ENCODE results near the gene ANKUB1.
"Not testable (repeated sequence)": the region's sequence is repeated elsewhere in the genome, so short reads cannot be mapped to it uniquely, and the experiment has no call there.

Gene ANKUB1, protein sequence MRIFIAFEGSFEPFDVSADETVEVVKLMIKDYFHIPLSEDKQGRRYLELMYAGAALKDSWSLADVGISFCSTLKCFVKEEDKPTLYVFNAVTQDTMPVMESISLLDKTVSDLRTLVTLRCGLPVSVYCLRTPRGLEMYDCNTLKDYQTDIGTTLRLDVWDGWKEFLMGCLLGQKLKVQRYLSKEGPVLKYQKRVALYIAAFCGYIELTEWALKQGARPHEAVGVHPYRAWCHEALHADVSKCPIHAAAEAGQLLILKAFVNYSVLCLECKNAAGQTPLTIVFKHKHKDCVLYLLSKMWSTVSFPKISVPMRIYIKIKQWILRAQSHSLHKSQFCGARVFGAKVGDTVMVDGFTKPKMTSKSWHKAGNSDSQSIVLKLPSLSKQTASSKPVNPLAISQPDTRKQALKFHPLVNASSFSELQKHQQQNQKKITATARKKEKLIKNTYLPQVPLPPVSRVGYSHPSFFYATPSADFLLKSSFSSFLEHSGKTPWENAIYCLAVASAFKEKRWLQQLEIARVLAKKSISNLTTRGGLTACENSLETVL

DNA sequence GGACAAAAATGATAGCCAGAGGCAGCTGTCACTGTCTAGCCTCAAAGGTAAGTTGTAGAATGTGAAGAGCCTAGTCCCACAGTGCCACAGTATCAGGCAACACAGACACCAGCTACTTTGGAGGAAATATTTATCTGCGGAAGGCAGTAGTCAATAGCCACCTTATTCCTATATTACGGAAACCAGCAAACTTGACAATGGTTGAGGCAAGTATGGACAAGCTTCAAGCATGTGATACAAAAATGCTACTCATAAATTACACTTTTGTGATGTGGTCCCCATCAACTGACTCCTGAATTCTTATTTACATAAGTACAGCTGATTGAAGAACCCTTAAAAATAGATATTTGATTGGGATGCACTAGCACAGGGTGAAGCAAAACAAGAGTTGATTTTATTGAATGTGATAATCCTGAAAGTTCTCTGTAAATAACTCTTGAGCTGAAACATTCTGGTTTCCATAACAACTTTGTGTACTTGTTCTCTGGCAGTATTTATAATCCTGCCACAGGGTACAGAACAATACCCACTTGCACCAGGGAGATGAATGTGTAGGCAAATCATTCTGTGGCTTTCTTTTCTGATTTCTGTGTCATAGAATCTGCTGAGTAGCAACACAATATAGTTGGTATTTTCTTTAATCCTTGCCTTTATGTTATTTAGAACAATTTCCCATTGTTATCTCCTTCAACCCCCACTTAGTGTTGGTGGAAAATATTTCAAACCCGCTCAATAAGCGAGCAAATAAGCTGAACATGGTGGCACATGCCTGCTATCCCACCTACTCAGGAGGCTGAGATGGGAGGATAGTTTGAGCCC lies at the start of gene ANKUB1:
ANKUB1 (minus strand) TSS at position 103 of the 819 bp plus-strand sequence. CDS start 188 bp downstream, outside the sequence.
- no peak for DNase-seq

DNA sequence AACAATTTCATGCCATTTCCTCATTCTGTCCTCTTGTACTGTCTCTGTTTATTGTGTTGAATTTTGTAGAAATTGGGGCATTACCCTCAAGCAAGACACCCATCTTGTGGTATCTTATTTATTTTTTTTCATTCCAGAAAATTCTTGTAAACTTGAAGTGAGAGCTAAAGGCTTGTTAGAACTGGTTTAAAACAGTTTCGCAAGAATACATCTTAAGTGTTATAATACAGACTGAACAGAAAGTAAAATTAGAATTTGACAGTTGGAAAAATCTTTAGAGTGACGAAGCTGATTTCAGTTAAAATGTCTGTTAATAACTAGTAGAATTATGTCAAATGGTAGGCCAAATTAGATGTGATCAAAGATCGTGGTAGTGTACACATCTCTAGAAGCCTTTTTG lies 47.5 kb upstream of the ANKUB1 start:
- no peak for DNase-seq

DNA sequence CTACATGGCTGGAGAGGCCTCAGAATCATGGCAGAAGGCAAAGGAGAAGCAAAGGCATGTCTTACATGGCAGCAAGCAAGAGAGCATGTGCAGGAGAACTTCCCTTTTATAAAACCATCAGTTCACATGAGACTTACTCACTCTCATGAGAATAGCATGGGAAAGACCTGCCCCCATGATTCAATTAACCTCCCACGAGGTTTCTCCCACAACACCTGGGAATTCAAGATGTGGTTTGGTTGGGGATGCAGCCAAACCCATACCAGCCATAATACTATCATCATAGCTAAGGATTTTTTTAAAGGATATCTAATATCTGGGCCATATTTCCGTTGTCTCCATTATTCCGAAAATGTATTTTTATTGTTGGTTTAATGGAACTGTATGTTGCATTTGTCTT lies 47.1 kb upstream of the ANKUB1 start:
- not testable (repeated sequence) for DNase-seq

DNA sequence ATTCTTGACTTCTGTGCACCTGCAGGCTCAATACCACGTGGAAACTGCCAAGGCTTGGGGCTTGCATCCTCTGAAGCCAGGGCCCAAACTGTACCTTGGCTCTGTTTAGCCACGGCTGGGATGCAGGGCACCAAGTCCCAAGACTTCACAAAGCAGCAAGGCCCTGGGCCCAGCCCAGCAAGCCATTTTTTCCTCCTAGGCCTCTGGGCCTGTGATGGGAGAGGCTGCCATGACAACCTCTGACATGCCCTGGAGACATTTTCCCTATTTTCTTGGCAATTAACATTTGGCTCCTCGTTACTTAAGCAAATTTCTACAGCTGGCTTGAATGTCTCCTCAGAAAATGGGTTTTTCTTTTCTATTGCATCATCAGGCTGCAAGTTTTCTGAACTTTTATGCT lies 46.1 kb upstream of the ANKUB1 start:
- DNase-seq = not testable (repeated sequence)

DNA sequence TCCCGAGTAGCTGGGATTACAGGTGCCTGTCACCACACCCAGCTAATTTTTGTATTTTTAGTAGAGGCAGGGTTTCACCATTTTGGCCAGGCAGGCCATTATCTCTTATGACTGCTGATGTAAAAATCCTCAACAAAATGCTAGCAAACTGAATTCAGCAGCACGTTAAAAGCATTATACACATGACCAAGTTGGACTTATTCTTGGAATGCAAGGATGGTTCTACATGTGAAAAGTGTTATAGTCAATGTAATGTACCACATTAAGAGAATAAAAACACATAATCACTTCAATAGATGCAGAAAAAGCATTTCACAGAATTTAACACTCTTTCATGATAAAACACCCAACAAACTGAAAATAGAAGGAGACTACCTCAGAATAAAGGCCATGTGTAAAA lies 40.9 kb upstream of the ANKUB1 start:
- DNase-seq = no peak

DNA sequence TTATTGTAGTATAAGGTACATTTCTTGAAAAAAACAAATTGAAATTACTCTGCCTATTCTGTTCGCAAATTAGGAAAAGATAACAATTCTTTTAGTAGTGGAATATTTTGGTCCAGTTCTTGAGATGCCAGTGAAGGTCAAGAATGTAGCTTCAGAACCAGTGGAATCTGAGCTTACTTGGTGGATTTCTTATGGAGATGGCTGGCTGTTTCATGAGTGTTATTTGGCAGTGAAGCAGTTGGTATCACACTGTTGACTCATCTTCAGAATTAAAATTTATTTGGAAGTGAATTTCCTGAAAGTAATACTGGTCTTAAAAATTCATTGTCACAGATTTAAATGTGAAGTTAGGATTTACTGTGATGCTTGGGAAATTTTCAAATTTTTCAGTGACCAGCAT lies 39.7 kb upstream of the ANKUB1 start:
- DNase-seq = no peak

DNA sequence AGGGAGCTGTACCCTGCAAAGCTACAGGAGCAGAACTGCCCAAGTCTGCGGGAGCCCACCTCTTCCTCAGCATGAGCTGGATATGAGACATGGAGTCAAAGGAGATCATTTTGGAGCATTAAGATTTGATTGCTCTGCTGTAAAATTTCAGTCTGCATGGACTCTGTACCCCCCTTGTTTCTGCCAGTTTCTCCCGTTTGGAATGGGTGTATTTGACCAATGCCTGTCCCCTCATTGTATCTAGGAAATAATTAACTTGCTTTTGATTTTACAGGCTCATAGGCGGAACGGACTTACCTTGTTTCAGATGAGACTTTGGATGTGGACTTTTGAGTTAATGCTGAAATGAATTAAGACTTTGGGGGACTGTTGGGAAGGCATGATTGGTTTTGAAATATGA lies 39.0 kb upstream of the ANKUB1 start:
- no peak for DNase-seq

DNA sequence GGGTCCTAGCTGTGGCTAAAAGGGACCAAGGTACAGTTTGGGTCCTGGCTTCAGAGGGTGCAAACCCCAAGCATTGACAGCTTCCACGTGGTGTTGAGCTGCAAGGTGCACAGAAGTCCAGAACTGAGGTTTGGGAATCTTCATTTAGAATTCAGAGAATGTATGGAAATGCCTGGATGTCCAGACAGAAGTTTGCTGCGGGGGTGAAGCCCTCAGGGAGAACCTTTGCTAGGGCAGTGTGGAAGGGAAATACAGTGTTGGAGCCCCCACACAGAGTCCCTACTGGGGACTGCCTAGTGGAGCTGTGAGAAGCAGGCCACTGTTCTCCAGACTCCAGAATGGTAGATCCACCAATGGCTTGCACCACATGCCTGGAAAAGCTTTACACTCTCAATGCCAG lies 38.5 kb upstream of the ANKUB1 start:
- no peak for DNase-seq

DNA sequence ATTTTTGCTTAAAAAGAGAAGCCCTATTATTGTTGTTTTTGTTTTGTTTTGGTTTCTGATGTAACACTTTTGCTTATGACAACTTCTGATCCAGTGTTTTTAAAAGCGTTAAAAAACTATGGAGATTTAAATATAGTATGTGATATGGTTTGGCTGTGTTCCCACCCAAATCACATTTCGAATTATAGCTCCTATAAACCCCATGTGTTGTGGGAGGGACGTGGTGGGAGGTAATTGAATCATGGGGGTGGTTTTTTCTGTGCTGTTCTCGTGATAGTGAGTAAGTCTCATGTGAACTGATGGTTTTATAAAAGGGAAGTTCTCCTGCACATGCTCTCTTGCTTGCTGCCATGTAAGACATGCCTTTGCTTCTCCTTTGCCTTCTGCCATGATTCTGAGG lies 37.3 kb upstream of the ANKUB1 start:
- not testable (repeated sequence) for DNase-seq

DNA sequence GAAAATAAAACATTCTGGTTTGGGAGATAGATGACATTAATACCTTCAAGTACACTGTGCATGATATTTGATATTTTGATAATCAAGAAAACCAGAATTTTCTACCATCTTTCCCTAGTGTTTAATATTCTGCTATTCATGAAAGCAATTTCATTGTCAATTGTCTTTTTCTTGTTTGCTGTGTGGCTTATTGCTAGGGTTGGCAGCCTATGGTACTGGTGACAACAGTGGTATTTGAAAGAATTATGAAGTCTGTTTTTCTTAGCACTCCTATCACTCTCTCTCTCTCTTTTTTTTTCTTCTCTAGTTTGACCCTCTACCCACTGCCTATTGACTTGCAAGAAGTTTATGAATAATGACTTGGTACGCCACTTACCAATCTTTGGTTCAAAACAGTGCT lies 36.0 kb upstream of the ANKUB1 start:
- no peak for DNase-seq

DNA sequence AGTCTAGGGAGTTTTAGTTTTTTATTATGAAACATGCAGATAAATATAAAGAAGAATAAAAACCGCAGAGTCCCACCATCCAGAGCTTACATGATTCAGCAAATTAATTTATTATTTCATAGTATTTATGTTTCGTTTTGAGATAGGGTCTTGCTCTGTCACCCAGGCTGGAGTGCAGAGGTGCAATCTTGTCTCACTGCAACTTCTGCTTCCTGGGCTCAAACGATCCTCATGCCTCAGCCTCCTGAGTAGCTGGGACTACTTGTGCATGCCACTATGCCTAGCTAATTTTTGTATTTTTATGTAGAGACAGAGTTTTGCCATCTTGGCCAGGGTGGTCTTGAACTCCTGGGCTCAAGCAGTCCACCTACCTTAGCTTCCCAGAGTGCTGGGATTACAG lies 34.3 kb upstream of the ANKUB1 start:
- DNase-seq = no peak

DNA sequence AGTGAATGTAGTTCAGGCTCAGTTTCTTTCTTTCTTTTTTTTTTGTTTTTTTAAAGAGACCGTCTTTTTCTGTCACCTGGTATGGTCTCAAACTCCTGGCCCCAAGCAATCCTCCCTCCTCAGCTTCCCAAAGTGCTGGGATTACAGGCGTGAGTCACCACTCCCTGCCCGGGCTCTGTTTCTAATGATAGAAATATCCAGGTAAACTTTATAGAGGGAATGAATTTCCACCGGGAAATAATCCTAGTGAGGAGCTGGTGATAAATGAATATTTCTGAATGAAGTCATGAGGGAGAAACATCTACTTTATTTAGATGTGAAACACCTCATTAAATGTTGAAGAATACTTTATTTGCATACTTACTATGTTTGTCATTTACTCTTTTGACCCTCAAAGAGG lies 27.8 kb upstream of the ANKUB1 start:
- no peak for DNase-seq

DNA sequence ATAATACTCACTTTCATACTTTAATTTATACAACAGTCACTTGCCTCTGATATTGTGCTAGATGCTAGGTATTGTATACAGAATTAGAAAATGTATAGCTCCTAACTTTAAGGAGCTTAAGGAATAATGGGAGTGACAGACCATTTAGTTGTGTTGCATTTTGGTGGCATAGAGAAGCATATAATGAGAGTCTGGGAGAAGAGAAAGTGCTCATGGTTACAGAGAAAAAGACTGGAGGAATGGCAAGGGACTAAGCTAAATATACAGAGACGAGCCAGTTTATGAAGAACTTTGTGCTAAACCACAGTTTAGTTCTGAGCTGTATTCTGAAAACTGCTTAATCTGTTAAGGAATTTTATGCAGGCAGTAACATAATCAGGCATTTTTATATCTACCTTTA lies 27.1 kb upstream of the ANKUB1 start:
- no peak for DNase-seq

DNA sequence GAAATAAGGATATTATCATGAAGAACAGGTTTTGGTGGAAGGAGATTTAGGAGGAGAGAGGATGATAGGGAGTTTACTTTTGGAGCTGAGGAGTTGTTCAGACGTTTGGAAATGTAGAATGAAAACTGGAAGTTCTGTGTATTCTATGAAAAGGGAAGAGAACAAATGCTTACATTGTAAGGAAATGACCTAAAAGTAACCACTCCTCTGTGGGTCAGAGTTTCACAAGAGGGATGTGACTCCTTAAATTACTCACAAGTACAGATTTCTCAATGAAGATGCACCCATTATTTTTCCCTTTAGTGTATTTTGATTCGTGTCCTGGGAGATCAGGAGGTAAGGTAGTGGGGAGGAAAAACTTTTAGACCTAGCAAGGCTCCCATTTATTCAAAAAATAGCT lies 24.6 kb upstream of the ANKUB1 start:
- no peak for DNase-seq

DNA sequence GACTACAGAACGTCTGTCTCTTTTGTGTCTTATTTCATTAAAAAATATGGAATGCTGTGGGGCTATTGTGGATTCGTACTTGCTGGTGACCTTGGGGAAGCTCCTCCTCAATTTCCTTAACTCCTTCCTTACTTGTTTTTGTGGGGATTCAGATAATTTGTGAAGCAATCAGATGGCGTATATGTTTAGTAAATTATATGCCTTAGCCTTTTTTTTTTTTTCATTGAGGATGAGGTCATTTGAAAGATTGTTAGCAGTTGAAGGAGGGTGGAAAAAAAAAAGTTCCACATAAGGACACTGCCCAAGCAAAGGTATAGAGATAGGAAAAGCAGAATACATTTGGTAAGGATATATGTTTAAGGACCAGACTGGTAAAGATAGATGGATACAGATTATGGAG lies 24.0 kb upstream of the ANKUB1 start:
- no peak for DNase-seq

DNA sequence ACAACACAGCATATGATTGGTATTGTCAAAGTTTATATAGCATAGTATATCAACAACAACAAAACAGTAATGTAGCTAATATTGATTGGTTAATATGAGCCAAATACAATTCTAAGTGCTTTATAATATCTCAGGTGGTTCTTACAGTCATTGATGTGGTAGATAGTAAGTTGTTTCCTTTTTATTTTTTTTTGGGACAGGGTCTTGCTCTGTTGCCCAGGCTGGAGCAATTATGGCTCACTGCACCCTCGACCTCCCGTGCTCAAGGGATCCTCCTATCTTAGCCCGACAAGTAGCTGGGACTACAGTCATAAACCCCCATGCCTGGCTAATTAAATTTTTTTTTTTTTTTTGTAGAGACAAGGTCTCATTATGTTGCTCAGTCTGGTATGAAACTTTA lies 23.4 kb upstream of the ANKUB1 start:
- no peak for DNase-seq

DNA sequence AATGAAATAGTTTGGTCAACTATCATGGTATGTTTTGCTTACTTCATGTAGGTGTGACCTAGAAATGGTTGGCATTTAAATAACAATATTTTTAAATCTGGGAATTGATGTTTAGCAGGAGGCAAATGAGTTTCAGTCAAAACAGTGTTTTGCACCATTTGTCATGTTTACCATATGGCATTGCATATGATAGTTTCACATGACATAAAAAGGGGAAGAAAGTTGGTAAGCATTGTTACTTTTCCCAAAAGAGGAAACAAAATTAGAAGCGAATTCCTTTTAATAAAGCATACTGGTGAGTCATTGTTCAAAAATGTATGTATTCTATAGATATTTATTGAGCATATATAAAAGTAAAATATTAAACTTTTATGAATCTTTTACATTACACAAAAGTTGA lies 23.0 kb upstream of the ANKUB1 start:
- DNase-seq = no peak

DNA sequence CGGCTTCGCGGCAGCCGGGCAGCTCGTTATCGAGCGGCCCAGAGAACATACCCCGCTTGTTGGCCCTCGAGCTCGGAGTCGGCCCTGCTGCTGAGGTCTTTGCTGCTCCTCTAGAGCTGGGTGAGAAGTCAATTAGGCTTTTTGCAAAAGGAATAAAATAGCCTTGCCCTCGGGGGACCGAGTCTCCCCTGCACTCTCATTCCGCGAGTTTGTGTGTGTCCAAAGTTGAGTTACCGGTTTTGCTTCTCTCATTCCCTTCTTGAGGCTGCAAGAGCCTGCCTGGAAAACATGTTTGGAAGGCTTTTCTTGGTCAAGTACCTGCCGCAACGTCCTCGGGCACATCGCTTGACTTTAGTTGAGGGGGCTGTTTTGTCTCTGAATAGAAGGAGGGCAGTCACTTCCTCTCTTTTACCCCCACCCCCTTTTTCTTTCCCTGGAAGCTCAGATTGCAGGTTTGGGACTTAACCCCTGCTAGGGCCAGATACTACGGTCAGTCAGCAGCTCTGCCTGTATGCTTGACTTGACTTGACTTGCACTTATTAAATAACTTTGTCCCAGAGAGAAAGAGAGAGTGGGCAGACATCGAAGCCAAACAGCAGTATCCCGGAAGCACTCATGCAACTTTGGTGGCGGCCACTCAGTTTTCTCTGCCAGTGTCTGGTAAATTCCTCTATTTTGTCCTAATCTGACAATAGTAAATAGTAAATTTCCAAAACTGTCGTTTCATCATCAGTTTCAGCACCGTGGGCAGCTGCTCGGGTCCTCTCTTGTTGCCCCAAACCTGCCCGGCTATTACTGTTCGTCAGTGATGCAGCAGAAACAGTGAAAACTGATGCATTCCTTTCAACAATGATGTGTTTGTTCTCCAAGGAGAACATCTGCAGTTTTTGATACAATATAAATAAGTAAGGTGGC lies 21.3 kb upstream of the ANKUB1 start:
- peak; percentile 45 for DNase-seq

DNA sequence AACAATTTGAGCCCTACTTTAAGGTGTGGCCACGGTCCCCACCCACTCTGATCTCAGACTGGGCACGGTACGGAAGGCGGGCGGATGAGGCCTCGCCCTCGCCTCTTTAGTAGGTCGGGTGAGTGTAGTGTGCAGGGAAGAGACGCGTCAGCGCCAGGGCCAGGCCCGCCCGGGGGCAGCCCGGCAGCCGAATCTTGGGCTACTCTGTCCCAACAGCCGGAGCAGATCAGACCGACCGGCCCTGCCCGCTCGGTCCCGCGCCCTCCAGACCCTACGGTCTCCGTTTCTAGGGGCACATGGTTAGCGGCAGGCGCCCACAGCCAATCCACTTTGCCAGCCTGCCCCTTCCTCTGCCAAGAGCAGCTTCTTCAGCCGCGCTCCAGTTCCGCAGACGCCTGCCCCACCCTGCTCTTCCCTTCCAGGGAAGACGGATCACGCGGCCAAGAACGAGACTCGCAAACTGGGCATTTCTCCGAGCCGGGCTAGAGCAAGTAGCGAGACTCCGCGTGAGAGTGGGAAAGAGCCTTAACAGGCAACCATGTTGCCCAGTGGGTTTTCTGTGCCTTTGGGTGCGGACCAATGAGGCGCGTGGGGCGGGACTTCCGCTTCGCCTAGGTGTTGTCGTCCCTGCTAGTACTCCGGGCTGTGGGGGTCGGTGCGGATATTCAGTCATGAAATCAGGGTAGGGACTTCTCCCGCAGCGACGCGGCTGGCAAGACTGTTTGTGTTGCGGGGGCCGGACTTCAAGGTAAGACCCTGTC lies 20.4 kb upstream of the ANKUB1 start, which contains the start of gene RNF13:
RNF13 (plus strand) TSS at position 610 of the 761 bp plus-strand sequence. CDS start 32,812 bp downstream, outside the sequence.
- DNase-seq = peak; percentile 92

DNA sequence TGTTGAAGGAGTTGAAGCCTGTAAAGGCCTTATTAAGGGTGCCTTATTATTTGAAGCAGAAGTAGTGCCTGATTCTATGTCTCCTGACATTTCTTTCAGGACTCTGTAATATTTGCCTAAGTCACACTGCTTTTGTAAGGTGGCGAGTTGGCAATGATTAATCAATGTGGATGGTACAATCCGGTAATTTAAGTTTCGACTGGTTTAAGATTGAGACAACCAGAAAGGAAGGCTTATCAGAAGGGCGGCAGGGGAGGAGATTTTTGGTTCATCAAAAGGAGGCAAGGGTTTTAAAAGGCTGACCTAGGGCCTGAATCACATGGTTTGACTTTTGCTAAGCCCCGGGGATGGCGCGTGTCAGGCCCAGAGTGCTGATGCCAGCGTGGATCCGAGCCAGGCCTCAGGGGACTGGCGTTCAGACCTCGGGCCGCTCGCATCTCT lies 19.8 kb upstream of the ANKUB1 start:
- DNase-seq = peak; percentile 36

DNA sequence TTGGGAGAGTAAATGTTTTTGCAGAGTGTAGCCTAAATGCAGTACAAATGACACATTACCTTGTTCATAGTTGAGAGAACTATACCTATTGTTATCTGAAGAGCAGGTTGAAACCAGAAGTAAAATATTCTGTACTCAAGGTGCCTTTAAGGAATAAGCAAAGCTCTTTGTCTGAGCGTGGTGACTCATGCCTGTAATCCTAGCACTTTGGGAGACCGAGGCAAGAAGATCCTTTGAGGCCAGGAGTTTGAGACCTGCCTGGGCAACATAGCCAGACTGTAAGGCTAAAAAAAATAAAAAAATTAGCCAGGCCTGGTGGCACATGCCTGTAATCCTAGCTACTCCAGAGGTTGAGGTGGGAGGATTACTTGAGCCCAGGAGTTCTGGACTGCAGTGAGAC lies 18.5 kb upstream of the ANKUB1 start:
- no peak for DNase-seq

DNA sequence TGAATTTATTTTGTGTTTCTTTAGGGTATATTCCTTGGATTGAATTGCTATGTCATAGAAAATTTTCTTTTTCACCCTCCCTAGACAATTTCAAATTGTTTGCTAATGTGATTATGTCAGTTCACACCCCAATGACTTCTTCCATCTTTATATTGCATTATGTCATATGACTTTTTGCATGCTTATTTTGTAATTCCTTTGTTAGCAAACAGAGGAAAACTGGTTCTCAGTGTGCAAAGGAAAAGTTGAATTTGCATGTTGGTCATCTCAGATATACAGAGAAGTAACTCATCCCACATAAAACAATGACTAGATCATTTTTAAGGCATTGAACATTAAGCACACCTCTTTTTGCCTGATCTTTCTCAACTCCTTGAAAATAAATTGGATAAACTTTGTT lies 17.3 kb upstream of the ANKUB1 start:
- DNase-seq = no peak
